ENCODE measurements around the gene DOCK10. TPM values are rescaled to one million over a fixed set of nuclear protein-coding genes. Genes with fewer than 3 reads are reported as not detected.

Gene DOCK10
- total RNA-seq, 1 experiment from 2014 or later = 2.9 TPM

DNA sequence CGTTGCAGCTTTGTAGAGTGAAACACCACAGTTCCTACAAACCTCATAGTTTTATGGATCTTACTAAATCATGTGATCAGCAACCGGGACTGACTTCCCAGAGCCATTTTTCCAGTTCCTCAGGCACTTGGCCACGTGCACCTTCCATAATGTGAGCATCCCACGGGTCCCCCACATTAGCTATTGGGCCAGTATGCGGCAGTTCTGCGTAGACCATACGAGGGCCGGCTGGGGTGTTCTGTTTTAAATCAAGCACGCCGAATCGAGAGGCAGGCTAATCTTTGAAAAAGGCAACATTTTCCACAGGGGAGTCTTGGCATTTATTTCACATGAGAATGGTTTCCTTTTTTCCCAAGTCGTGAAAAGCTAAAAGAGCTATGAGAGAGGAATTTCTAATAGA, 190.5 kb downstream of the DOCK10 start:
- ATAC-seq (no peak), DNase-seq (ENCODE audit: low spot score) (no peak)
- POLR2A ChIA-PET = no interaction called here
- CTCF ChIA-PET = no interaction called here
- H3K27ac Mint-ChIP-seq = no peak overlapping the region
- H3K4me3 Mint-ChIP-seq = no peak overlapping the region
- no peaks in the 10 kb centered on the region for H3K4me1 Mint-ChIP-seq
- no peaks in the 10 kb centered on the region for H3K9me3 Mint-ChIP-seq
- TF ChIP-seq FOXJ3 (CRISPR knock-in tag; IDR thresholded peaks at IDR 0.05; ENCODE audit: borderline replicate concordance) (no peak), ZBTB21 (CRISPR knock-in tag; IDR thresholded peaks at IDR 0.05; ENCODE audit: borderline replicate concordance) (no peak), HMGA2 (CRISPR knock-in tag; IDR thresholded peaks at IDR 0.05) (no peak), GTF2I (CRISPR knock-in tag; conservative IDR thresholded peaks at IDR 0.05) (no peak), NR1H2 (CRISPR knock-in tag; IDR thresholded peaks at IDR 0.05) (no peak), MYBL2 (CRISPR knock-in tag; IDR thresholded peaks at IDR 0.05) (no peak), ZNF219 (CRISPR knock-in tag; IDR thresholded peaks at IDR 0.05; ENCODE audit: borderline replicate concordance) (no peak), NFYB (CRISPR knock-in tag; conservative IDR thresholded peaks at IDR 0.05; ENCODE audit: low read depth) (no peak), EMX1 (CRISPR knock-in tag; IDR thresholded peaks at IDR 0.05) (no peak), ELF4 (CRISPR knock-in tag; IDR thresholded peaks at IDR 0.05; ENCODE audit: low read depth) (no peak), RORB (CRISPR knock-in tag; IDR thresholded peaks at IDR 0.05) (no peak), SMAD3 (CRISPR knock-in tag; IDR thresholded peaks at IDR 0.05; ENCODE audit: borderline replicate concordance) (no peak), ATF1 (CRISPR knock-in tag; IDR thresholded peaks at IDR 0.05) (no peak), GRHL2 (CRISPR knock-in tag; IDR thresholded peaks at IDR 0.05; ENCODE audit: insufficient replicate concordance, severe bottlenecking) (no peak)
- TF ChIP-seq, protein P1, sequence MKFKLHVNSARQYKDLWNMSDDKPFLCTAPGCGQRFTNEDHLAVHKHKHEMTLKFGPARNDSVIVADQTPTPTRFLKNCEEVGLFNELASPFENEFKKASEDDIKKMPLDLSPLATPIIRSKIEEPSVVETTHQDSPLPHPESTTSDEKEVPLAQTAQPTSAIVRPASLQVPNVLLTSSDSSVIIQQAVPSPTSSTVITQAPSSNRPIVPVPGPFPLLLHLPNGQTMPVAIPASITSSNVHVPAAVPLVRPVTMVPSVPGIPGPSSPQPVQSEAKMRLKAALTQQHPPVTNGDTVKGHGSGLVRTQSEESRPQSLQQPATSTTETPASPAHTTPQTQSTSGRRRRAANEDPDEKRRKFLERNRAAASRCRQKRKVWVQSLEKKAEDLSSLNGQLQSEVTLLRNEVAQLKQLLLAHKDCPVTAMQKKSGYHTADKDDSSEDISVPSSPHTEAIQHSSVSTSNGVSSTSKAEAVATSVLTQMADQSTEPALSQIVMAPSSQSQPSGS (CRISPR knock-in tag; IDR thresholded peaks at IDR 0.05; ENCODE audit: borderline replicate concordance, low read depth) = no peak
- TF ChIP-seq, protein P2, sequence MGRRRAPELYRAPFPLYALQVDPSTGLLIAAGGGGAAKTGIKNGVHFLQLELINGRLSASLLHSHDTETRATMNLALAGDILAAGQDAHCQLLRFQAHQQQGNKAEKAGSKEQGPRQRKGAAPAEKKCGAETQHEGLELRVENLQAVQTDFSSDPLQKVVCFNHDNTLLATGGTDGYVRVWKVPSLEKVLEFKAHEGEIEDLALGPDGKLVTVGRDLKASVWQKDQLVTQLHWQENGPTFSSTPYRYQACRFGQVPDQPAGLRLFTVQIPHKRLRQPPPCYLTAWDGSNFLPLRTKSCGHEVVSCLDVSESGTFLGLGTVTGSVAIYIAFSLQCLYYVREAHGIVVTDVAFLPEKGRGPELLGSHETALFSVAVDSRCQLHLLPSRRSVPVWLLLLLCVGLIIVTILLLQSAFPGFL (CRISPR knock-in tag; IDR thresholded peaks at IDR 0.05; ENCODE audit: borderline replicate concordance) = no peak
- TF ChIP-seq, protein P3, sequence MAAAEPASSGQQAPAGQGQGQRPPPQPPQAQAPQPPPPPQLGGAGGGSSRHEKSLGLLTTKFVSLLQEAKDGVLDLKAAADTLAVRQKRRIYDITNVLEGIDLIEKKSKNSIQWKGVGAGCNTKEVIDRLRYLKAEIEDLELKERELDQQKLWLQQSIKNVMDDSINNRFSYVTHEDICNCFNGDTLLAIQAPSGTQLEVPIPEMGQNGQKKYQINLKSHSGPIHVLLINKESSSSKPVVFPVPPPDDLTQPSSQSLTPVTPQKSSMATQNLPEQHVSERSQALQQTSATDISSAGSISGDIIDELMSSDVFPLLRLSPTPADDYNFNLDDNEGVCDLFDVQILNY (CRISPR knock-in tag; IDR thresholded peaks at IDR 0.05) = no peak
- TF ChIP-seq, protein P4, sequence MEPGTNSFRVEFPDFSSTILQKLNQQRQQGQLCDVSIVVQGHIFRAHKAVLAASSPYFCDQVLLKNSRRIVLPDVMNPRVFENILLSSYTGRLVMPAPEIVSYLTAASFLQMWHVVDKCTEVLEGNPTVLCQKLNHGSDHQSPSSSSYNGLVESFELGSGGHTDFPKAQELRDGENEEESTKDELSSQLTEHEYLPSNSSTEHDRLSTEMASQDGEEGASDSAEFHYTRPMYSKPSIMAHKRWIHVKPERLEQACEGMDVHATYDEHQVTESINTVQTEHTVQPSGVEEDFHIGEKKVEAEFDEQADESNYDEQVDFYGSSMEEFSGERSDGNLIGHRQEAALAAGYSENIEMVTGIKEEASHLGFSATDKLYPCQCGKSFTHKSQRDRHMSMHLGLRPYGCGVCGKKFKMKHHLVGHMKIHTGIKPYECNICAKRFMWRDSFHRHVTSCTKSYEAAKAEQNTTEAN (CRISPR knock-in tag; IDR thresholded peaks at IDR 0.05) = no peak
- TF ChIP-seq, protein P5, sequence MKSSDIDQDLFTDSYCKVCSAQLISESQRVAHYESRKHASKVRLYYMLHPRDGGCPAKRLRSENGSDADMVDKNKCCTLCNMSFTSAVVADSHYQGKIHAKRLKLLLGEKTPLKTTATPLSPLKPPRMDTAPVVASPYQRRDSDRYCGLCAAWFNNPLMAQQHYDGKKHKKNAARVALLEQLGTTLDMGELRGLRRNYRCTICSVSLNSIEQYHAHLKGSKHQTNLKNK (CRISPR knock-in tag; IDR thresholded peaks at IDR 0.05) = no peak
- TF ChIP-seq, protein P6, sequence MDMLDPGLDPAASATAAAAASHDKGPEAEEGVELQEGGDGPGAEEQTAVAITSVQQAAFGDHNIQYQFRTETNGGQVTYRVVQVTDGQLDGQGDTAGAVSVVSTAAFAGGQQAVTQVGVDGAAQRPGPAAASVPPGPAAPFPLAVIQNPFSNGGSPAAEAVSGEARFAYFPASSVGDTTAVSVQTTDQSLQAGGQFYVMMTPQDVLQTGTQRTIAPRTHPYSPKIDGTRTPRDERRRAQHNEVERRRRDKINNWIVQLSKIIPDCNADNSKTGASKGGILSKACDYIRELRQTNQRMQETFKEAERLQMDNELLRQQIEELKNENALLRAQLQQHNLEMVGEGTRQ (CRISPR knock-in tag; IDR thresholded peaks at IDR 0.05) = no peak
- no peaks in the 10 kb centered on the region for H3K36me3 Mint-ChIP-seq
- no peaks in the 10 kb centered on the region for H3K27me3 Mint-ChIP-seq (ENCODE audit: low read depth)

DNA sequence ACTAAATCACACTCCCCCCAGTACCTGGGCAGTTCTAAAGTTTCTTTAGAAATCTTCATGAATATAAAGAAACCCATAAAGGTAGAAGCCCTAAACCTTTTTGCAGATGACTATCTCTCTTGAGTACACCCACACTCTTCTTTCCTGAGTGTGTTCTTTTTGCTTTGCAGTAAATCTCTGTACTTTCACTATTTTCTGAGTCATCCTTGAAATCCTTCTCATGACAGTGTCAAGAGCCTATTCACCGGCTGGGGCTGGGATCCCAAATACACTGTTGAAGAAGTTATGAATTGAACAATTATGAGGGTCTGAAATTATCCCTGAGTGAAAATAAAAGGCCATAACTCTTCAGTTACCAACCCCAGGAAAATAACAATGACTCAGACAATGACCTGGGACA, 192.2 kb downstream of the DOCK10 start:
- POLR2A ChIA-PET = no interaction called here
- Mint-ChIP-seq H3K27me3 (ENCODE audit: low read depth) (no peaks in the 10 kb centered on the region), H3K9me3 (no peaks in the 10 kb centered on the region), H3K27ac (no peak overlapping the region), H3K36me3 (no peaks in the 10 kb centered on the region), H3K4me3 (no peak overlapping the region), H3K4me1 (no peaks in the 10 kb centered on the region)
- no peak for DNase-seq (ENCODE audit: low spot score)
- ATAC-seq = no peak
- CTCF ChIA-PET = interaction anchor here (1.3 kb wide), 1 partner anchor 154 kb away, joined by 5 read pairs; no protein-coding TSS in a partner anchor
- TF ChIP-seq MYBL2 (CRISPR knock-in tag; IDR thresholded peaks at IDR 0.05) = no peak
- TF ChIP-seq CREB1 (CRISPR knock-in tag; IDR thresholded peaks at IDR 0.05) = no peak
- TF ChIP-seq ATF1 (CRISPR knock-in tag; IDR thresholded peaks at IDR 0.05) = no peak
- TF ChIP-seq KAT7 (CRISPR knock-in tag; IDR thresholded peaks at IDR 0.05; ENCODE audit: borderline replicate concordance) = no peak
- no peak for TF ChIP-seq NR3C1 (CRISPR knock-in tag; conservative IDR thresholded peaks at IDR 0.05; ENCODE audit: low read depth)
- TF ChIP-seq, protein P7, sequence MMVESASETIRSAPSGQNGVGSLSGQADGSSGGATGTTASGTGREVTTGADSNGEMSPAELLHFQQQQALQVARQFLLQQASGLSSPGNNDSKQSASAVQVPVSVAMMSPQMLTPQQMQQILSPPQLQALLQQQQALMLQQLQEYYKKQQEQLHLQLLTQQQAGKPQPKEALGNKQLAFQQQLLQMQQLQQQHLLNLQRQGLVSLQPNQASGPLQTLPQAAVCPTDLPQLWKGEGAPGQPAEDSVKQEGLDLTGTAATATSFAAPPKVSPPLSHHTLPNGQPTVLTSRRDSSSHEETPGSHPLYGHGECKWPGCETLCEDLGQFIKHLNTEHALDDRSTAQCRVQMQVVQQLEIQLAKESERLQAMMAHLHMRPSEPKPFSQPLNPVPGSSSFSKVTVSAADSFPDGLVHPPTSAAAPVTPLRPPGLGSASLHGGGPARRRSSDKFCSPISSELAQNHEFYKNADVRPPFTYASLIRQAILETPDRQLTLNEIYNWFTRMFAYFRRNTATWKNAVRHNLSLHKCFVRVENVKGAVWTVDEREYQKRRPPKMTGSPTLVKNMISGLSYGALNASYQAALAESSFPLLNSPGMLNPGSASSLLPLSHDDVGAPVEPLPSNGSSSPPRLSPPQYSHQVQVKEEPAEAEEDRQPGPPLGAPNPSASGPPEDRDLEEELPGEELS (CRISPR knock-in tag; IDR thresholded peaks at IDR 0.05) = no peak
